Muscle of leg (tissue), 11 donors: Measurements from ENCODE around the gene SFSWAP. TPM values are rescaled to one million over a fixed set of nuclear protein-coding genes. Genes with fewer than 3 reads are reported as not detected.

Experiments used
- DNase-seq: peaks from one replicate; pipeline ENCODE4 v3.0.0; 2013
- H3K27ac ChIP-seq: one replicate; pipeline ENCODE4 v1.5.1; 2013; ENCODE audit warnings: mild to moderate bottlenecking, low read length, control low read depth
- H3K27me3 ChIP-seq: one replicate; pipeline ENCODE4 v1.6.1; 2013; ENCODE audit warnings: low read length; ENCODE audit not compliant: control insufficient read depth, insufficient read depth
- H3K36me3 ChIP-seq: one replicate; pipeline ENCODE4 v1.6.1; 2013; ENCODE audit warnings: low read length; ENCODE audit not compliant: control insufficient read depth, insufficient read depth
- H3K4me1 ChIP-seq: one replicate; pipeline ENCODE4 v1.6.1; 2013; ENCODE audit warnings: low read length; ENCODE audit not compliant: control insufficient read depth, insufficient read depth
- H3K4me3 ChIP-seq: one replicate; pipeline ENCODE4 v1.5.1; 2013; ENCODE audit warnings: low read length, control low read depth
- H3K9me3 ChIP-seq: replicated peaks from 2 replicates; pipeline ENCODE4 v1.6.1; 2013; ENCODE audit warnings: low read depth, low read length; ENCODE audit not compliant: control insufficient read depth
- WGBS: methylation state at CpG from one replicate; pipeline ENCODE4 v1.1.5; 2013; ENCODE audit warnings: missing lambda C conversion rate; ENCODE audit not compliant: insufficient coverage; 5-methylcytosine and 5-hydroxymethylcytosine counted together
- polyA plus RNA-seq, 8 donors: library from polyadenylated mRNA; unstranded; fragments of 120-200 nt; gene quantifications; one replicate each; pipeline versions ENCODE4 v1.2.1 to v1.2.3, GENCODE V29; 2013; ENCODE audit warnings: inconsistent platforms in 1 of 8, low replicate concordance in 1 of 8; ENCODE audit not compliant: insufficient read length in 8 of 8, insufficient read depth in 1 of 8
- total RNA-seq: library from RNA; stranded (reverse); fragments of 120-200 nt; gene quantifications from one replicate; pipeline ENCODE4 v1.2.4, GENCODE V29; 2013

The SFSWAP gene
- total and polyA plus RNA-seq, 9 donors: 24.6 to 33.6 (median 29.9) TPM

DNA sequence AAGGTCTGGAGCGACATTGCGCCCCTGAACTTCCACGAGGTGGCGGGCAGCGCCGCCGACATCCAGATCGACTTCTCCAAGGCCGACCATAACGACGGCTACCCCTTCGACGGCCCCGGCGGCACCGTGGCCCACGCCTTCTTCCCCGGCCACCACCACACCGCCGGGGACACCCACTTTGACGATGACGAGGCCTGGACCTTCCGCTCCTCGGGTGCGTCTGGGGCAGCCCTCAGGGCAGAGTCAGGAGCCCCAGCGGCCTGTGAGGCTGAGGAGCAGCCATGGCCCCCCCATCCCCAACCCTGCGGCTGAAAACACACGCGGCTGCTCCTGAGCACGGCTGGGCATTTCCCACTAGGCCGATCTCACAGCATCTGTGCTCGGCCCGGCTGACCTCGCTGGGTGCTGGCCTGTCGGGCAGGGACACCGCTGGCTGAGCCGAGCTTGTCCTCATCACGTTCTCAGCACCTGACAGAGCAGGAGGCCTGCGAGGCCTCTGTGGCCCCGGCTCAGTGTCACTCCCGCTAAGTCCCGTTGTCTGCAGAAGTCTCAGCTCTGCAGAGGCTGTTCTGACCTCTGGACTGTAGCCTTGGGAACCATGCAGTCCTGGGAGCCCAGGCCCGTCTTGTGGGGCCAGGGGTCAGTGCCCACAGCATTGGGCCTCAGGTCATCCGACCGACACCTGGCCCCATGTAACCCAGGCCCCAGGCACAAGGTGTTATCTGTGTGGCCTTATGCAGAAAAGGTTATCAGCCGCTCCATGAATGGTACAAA is 129.9 kb downstream of the SFSWAP start:
- Histone ChIP-seq H3K36me3 (no peaks in the 10 kb centered on the region), H3K27me3 (no peaks in the 10 kb centered on the region), H3K9me3 (no peaks in the 10 kb centered on the region), H3K4me1 (peaks cover 2% of the 10 kb centered on the region), H3K4me3 (no peak overlapping the region), H3K27ac (no peak overlapping the region)
- no peak for DNase-seq
- 85% methylated on average over 43 of the region's 46 CpGs for WGBS

DNA sequence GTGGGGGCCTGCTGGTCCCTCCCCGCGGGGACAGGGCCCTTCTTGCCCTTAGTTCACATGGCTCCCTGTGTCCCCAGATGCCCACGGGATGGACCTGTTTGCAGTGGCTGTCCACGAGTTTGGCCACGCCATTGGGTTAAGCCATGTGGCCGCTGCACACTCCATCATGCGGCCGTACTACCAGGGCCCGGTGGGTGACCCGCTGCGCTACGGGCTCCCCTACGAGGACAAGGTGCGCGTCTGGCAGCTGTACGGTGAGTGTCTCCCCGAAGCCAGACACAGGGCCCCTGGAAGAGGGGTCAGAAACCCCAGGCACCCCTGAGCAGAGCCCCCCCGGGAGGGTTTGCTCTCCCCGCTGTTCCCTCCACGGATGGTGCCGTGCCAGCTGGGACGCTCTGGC is 130.7 kb downstream of the SFSWAP start:
- Histone ChIP-seq H3K27me3 (no peaks in the 10 kb centered on the region), H3K4me3 (no peak overlapping the region), H3K9me3 (no peaks in the 10 kb centered on the region), H3K36me3 (no peaks in the 10 kb centered on the region), H3K4me1 (no peaks in the 10 kb centered on the region), H3K27ac (no peak overlapping the region)
- no peak for DNase-seq
- WGBS: 90% methylated on average over 21 of the region's 22 CpGs

DNA sequence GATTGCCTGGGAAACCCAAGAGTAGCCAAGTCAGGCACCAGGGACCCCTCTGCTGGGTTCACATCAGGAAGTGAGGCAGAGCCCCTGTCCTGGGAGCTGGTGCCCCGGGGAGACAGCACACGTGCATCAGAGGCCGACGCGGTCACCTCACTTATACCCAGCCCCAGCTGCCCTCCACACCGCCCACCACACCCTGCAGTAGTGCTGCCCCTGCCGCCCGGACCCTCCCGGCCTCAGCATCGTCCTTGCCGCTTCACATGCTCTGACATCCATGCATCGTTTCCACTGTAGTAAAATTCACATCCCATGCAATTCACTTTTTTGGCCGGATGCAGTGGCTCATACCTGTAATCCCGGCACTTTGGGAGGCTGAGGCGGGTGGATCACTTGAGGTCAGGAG is 131.3 kb downstream of the SFSWAP start:
- Histone ChIP-seq H3K4me1 (no peaks in the 10 kb centered on the region), H3K27me3 (no peaks in the 10 kb centered on the region), H3K4me3 (no peak overlapping the region), H3K36me3 (no peaks in the 10 kb centered on the region), H3K27ac (no peak overlapping the region), H3K9me3 (no peaks in the 10 kb centered on the region)
- DNase-seq: no peak
- WGBS: 89% methylated on average over 12 of the region's 15 CpGs

DNA sequence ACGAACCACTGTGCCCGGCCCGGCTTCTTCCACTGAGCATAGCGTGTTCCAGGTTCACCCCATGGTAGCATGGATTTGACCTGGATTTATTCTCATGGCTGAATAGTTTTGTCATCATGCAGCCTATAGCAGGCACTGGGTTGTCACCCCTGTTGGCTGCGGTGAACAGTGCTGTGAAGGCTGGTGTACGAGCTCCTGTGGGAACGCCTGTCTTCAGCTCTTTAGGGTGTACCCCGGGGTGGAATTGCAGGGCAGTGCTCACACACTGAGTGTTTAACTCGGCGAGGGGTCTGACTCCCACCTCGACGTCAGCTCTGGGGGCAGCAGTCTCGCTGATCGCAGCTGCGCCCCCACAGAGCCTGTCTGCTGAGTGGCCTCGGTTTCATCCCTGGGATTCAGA is 132.6 kb downstream of the SFSWAP start:
- Histone ChIP-seq H3K27ac (no peak overlapping the region), H3K9me3 (no peaks in the 10 kb centered on the region), H3K27me3 (no peaks in the 10 kb centered on the region), H3K4me1 (no peaks in the 10 kb centered on the region), H3K36me3 (no peaks in the 10 kb centered on the region), H3K4me3 (no peak overlapping the region)
- no peak for DNase-seq
- 85% methylated on average over 11 of the region's 16 CpGs for WGBS

DNA sequence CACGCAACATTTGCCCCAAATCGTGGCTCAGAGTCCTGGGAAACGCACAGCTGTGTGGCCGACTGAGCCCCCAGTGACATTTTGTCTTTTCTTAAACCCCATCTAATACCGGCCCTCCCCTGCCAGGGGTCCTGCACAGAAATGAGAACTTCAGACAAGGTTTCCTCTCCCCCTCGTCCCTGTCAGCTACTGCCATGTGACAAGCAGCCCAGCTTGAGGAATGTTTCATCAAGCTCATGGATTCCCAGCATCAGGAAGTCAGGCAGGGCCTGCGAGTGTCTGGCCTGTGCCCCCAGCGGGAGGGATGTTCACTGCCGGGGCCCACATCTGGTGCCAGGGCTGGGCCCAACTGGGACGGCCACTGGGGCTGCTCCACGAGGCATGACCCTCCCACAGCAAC is 133.2 kb downstream of the SFSWAP start:
- no peak for DNase-seq
- 82% methylated on average over 10 of the region's 11 CpGs for WGBS
- no peaks in the 10 kb centered on the region for H3K27me3 ChIP-seq
- no peaks in the 10 kb centered on the region for H3K4me1 ChIP-seq
- no peak overlapping the region for H3K4me3 ChIP-seq
- H3K27ac ChIP-seq: no peak overlapping the region
- H3K9me3 ChIP-seq: no peaks in the 10 kb centered on the region
- H3K36me3 ChIP-seq: no peaks in the 10 kb centered on the region

DNA sequence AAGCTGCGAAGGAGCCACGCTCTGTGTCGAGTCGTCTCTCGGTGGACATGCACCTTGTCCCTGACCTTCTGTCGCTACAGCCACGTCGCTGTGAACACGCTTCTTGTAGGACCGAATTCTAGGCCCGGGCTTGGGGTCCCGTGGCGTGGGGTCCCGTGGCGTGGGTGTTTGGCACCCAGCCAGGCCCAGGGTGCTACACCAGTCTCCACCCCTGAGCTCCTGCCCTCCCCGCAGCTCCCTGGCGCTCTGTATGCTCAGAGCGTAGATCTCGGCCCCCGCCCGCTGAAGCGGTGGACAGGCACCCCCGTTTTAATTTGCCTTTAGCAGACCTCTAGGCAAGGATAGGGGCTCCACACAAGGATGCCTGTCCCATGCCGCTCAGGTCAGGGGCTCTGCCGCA is 133.8 kb downstream of the SFSWAP start:
- H3K36me3 ChIP-seq: no peaks in the 10 kb centered on the region
- H3K27ac ChIP-seq: no peak overlapping the region
- H3K27me3 ChIP-seq: no peaks in the 10 kb centered on the region
- no peak overlapping the region for H3K4me3 ChIP-seq
- DNase-seq: no peak
- no peaks in the 10 kb centered on the region for H3K4me1 ChIP-seq
- H3K9me3 ChIP-seq: no peaks in the 10 kb centered on the region
- WGBS: 90% methylated on average over 25 of the region's 25 CpGs

DNA sequence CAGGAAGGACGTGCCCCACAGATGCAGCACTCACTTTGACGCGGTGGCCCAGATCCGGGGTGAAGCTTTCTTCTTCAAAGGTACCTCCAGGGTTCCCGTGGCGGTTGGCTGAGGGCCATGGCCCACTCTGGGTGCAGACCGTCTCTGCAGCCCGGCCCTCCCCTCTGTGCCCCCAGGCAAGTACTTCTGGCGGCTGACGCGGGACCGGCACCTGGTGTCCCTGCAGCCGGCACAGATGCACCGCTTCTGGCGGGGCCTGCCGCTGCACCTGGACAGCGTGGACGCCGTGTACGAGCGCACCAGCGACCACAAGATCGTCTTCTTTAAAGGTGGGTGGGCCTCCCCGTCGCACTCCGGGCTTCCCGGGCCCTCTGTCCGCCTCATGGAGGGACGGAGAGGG is 134.2 kb downstream of the SFSWAP start:
- Histone ChIP-seq H3K4me1 (no peaks in the 10 kb centered on the region), H3K27me3 (no peaks in the 10 kb centered on the region), H3K4me3 (no peak overlapping the region), H3K9me3 (no peaks in the 10 kb centered on the region), H3K27ac (no peak overlapping the region), H3K36me3 (no peaks in the 10 kb centered on the region)
- DNase-seq: no peak
- 88% methylated on average over 29 of the region's 29 CpGs for WGBS

DNA sequence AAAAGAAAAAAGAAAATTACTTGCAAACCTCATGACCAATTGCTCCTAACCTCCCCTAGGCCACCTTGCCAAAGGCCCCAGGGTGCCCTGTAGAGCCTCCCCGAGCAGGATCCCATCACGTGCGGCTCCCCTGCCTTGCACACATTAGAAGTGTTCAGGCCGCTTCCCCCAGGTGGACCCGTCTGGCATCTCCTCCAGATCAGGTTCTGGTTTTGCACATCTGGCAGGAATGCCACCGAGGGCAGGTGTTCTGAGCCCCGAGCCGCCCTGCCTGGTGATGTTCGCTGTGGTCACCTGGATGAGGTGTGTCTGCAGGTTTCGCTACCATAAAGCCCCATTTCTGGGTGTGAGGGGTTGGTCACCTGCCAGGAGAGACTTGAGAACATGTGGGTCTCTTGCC is 136.6 kb downstream of the SFSWAP start:
- Histone ChIP-seq H3K4me1 (no peaks in the 10 kb centered on the region), H3K9me3 (no peaks in the 10 kb centered on the region), H3K27ac (no peak overlapping the region), H3K4me3 (no peak overlapping the region), H3K27me3 (no peaks in the 10 kb centered on the region), H3K36me3 (no peaks in the 10 kb centered on the region)
- WGBS: 96% methylated on average over 5 of the region's 10 CpGs
- no peak for DNase-seq

DNA sequence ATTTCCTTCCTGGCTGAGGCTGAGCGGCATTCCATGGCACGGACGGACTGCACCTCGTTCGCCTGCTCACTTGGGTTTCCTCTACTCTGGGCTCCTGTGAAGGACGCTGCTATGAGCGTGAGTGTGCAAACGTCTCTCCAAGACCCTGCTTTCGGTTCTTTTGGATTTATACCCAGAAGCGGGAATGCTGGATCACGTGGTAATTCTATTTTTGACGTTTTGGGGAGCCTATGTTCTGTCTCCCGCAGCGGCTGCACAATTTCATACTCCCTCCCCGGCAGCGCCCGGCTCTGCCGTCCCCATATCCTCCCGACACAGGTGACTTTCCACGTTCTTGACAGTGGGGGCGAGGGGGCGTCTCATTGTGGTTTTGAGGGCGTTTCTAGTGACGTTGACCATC is 137.9 kb downstream of the SFSWAP start:
- H3K4me1 ChIP-seq: no peaks in the 10 kb centered on the region
- 82% methylated on average over 18 of the region's 24 CpGs for WGBS
- no peak overlapping the region for H3K4me3 ChIP-seq
- no peaks in the 10 kb centered on the region for H3K9me3 ChIP-seq
- no peaks in the 10 kb centered on the region for H3K36me3 ChIP-seq
- DNase-seq: no peak
- H3K27ac ChIP-seq: no peak overlapping the region
- no peaks in the 10 kb centered on the region for H3K27me3 ChIP-seq
